Activated CD4-positive, alpha-beta T cell treated with anti-CD3 and anti-CD28 coated beads, Interleukin-2, amount 50 U/mL, for 1 hour (primary cell): ENCODE results near the gene DENND4B.
A peak's percentile ranks its signal among the peaks of the same experiment; 100 is the strongest.
"Not testable (repeated sequence)": the region's sequence is repeated elsewhere in the genome, so short reads cannot be mapped to it uniquely, and the experiment has no call there.

ENCODE experiments used
- DNase-seq: peaks from one replicate; pipeline ENCODE4 v3.0.0-alpha.2; 2020

DENND4B gene

GRCh38 chr1:153922972-153923925 lies 23.3 kb downstream of the DENND4B start, which contains the start of gene GATAD2B:
GATAD2B (minus strand) TSS chr1:153922972; CDS start chr1:153828347, 94,625 bp downstream.
- peak; percentile 96 for DNase-seq

- DNase-seq: peak; percentile 46
Measured at GRCh38 chr1:153922076-153922971, 24.2 kb downstream of the DENND4B start.

GRCh38 chr1:153921803-153922075 lies 24.8 kb downstream of the DENND4B start:
- DNase-seq: no peak

GRCh38 chr1:153921080-153921802 lies 25.3 kb downstream of the DENND4B start:
- no peak for DNase-seq

- DNase-seq: no peak
Measured at GRCh38 chr1:153919876-153920852, 26.4 kb downstream of the DENND4B start.

- DNase-seq: no peak
Measured at GRCh38 chr1:153916297-153916696, 30.2 kb downstream of the DENND4B start.

GRCh38 chr1:153912349-153912748 lies 34.2 kb downstream of the DENND4B start:
- no peak for DNase-seq

GRCh38 chr1:153910560-153910959 lies 36.0 kb downstream of the DENND4B start:
- not testable (repeated sequence) for DNase-seq

GRCh38 chr1:153908071-153908470 lies 38.4 kb downstream of the DENND4B start:
- no peak for DNase-seq

- DNase-seq: no peak
Measured at GRCh38 chr1:153907134-153907533, 39.4 kb downstream of the DENND4B start.

- DNase-seq: no peak
Measured at GRCh38 chr1:153906396-153906795, 40.1 kb downstream of the DENND4B start.

- DNase-seq: not testable (repeated sequence)
Measured at GRCh38 chr1:153905908-153906307, 40.6 kb downstream of the DENND4B start.

- DNase-seq: no peak
Measured at GRCh38 chr1:153903841-153904455, 42.6 kb downstream of the DENND4B start.

GRCh38 chr1:153899509-153899908 lies 47.0 kb downstream of the DENND4B start:
- DNase-seq: no peak

- not testable (repeated sequence) for DNase-seq
Measured at GRCh38 chr1:153895866-153896265, 50.7 kb downstream of the DENND4B start.

GRCh38 chr1:153891042-153891441 lies 55.5 kb downstream of the DENND4B start:
- not testable (repeated sequence) for DNase-seq

- DNase-seq: no peak
Measured at GRCh38 chr1:153888533-153888932, 58.0 kb downstream of the DENND4B start.

- DNase-seq: no peak
Measured at GRCh38 chr1:153886127-153886526, 60.4 kb downstream of the DENND4B start.

GRCh38 chr1:153883223-153883622 lies 63.3 kb downstream of the DENND4B start:
- DNase-seq: no peak

GRCh38 chr1:153882296-153882912 lies 64.1 kb downstream of the DENND4B start:
- no peak for DNase-seq

- DNase-seq: no peak
Measured at GRCh38 chr1:153881751-153882150, 64.8 kb downstream of the DENND4B start.
